ENCODE data around the gene EPHA3.

- TF ChIP-seq CTCF (conservative IDR thresholded peaks at IDR 0.05; ENCODE audit: low read depth, low read length) = no peak
- no peak for TF ChIP-seq POLR2A (IDR thresholded peaks at IDR 0.05; ENCODE audit: low read depth, low read length)
- TF ChIP-seq MXI1 (IDR thresholded peaks at IDR 0.05; ENCODE audit: borderline replicate concordance, low read depth, low read length) = no peak
- no peak for TF ChIP-seq RAD21 (IDR thresholded peaks at IDR 0.05; ENCODE audit: low read length)
- TF ChIP-seq CHD1 (IDR thresholded peaks at IDR 0.05; ENCODE audit: low read depth, low read length) = no peak
- no peak for TF ChIP-seq BHLHE40 (IDR thresholded peaks at IDR 0.05; ENCODE audit: low read depth, low read length)
- peak; percentile 90 for TF ChIP-seq MAFK (IDR thresholded peaks at IDR 0.05; ENCODE audit: low read depth, low read length)
- no peak for TF ChIP-seq RFX5 (IDR thresholded peaks at IDR 0.05; ENCODE audit: low read depth, low read length)
Observed at GRCh38 chr3:89525609-89526008, 418.2 kb downstream of the EPHA3 start.
